ENCODE results near the gene INTS14. TPM values are rescaled to one million over a fixed set of nuclear protein-coding genes. Genes with fewer than 3 reads are reported as not detected.

Gene INTS14
- total RNA-seq: 25.0 and 32.5 TPM in 2 replicates
- polyA plus RNA-seq: 28.0 and 30.9 TPM in 2 replicates

GRCh38 chr15:65610871-65611718, at the start of gene INTS14:
INTS14 (minus strand) TSS chr15:65611131; CDS start chr15:65607380, 3,751 bp downstream.
- TF ChIP-seq CTCF (IDR thresholded peaks at IDR 0.05; ENCODE audit: low read depth, low read length): peak; percentile 35
- Histone ChIP-seq H3K9me3 (ENCODE audit: low read depth) (no peaks in the 10 kb centered on the region), H3K4me3 (peak within 1 kb of the TSS; percentile 87), H3K4me1 (ENCODE audit: low read depth) (peaks cover 9% of the 10 kb centered on the region), H3K27me3 (no peaks in the 10 kb centered on the region), H3K27ac (peak within 1 kb of the TSS; percentile 94), H3K36me3 (peaks cover 9% of the 10 kb centered on the region)
- peak; percentile 99 for DNase-seq (ENCODE audit: low read depth in 1 of 2, low spot score in 1 of 2)

- TF ChIP-seq CTCF (IDR thresholded peaks at IDR 0.05; ENCODE audit: low read depth, low read length): no peak
- peaks cover 12% of the 10 kb centered on the region for H3K4me1 ChIP-seq (ENCODE audit: low read depth)
- no peak overlapping the region for H3K27ac ChIP-seq
- no peaks in the 10 kb centered on the region for H3K36me3 ChIP-seq
- H3K4me3 ChIP-seq: no peak overlapping the region
- no peaks in the 10 kb centered on the region for H3K27me3 ChIP-seq
- no peak for DNase-seq (ENCODE audit: low read depth in 1 of 2, low spot score in 1 of 2)
- no peaks in the 10 kb centered on the region for H3K9me3 ChIP-seq (ENCODE audit: low read depth)
These were observed 48.6 kb upstream of the INTS14 start for GRCh38 chr15:65659502-65660052.

- no peak for TF ChIP-seq CTCF (IDR thresholded peaks at IDR 0.05; ENCODE audit: low read depth, low read length)
These were observed 44.5 kb upstream of the INTS14 start for GRCh38 chr15:65655457-65655856.

GRCh38 chr15:65655026-65655425, 44.1 kb upstream of the INTS14 start:
- Histone ChIP-seq H3K4me3 (no peak overlapping the region), H3K9me3 (ENCODE audit: low read depth) (no peaks in the 10 kb centered on the region), H3K27ac (no peak overlapping the region), H3K27me3 (no peaks in the 10 kb centered on the region), H3K36me3 (no peaks in the 10 kb centered on the region), H3K4me1 (ENCODE audit: low read depth) (peaks cover 20% of the 10 kb centered on the region)
- no peak for TF ChIP-seq CTCF (IDR thresholded peaks at IDR 0.05; ENCODE audit: low read depth, low read length)
- peak in 1 of 2 donors; percentile 30 for DNase-seq (ENCODE audit: low read depth in 1 of 2, low spot score in 1 of 2)

More at GRCh38 chr15:65655457-65655856, 44.5 kb upstream of the INTS14 start:
- Histone ChIP-seq H3K4me1 (ENCODE audit: low read depth) (peaks cover 20% of the 10 kb centered on the region), H3K27me3 (no peaks in the 10 kb centered on the region), H3K27ac (no peak overlapping the region), H3K4me3 (no peak overlapping the region), H3K9me3 (ENCODE audit: low read depth) (no peaks in the 10 kb centered on the region), H3K36me3 (no peaks in the 10 kb centered on the region)
- DNase-seq (ENCODE audit: low read depth in 1 of 2, low spot score in 1 of 2): no peak

- Histone ChIP-seq H3K27ac (no peak overlapping the region), H3K4me3 (no peak overlapping the region), H3K27me3 (no peaks in the 10 kb centered on the region), H3K4me1 (ENCODE audit: low read depth) (peaks cover 20% of the 10 kb centered on the region), H3K36me3 (no peaks in the 10 kb centered on the region), H3K9me3 (ENCODE audit: low read depth) (no peaks in the 10 kb centered on the region)
- peak in 1 of 2 donors; percentile 56 for DNase-seq (ENCODE audit: low read depth in 1 of 2, low spot score in 1 of 2)
- TF ChIP-seq CTCF (IDR thresholded peaks at IDR 0.05; ENCODE audit: low read depth, low read length): no peak
These were observed 43.0 kb upstream of the INTS14 start for GRCh38 chr15:65653801-65654521.

Data from cardiac muscle cell (in vitro differentiated cells and primary cell).